ENCODE results near the gene OR2AT4. TPM values are rescaled to one million over a fixed set of nuclear protein-coding genes. Genes with fewer than 3 reads are reported as not detected.
"Not testable (repeated sequence)": the region's sequence is repeated elsewhere in the genome, so short reads cannot be mapped to it uniquely, and the experiment has no call there.

Gene OR2AT4
- polyA plus RNA-seq, 3 donors, result 0.01 to 0.05 (median 0.03) TPM

DNA sequence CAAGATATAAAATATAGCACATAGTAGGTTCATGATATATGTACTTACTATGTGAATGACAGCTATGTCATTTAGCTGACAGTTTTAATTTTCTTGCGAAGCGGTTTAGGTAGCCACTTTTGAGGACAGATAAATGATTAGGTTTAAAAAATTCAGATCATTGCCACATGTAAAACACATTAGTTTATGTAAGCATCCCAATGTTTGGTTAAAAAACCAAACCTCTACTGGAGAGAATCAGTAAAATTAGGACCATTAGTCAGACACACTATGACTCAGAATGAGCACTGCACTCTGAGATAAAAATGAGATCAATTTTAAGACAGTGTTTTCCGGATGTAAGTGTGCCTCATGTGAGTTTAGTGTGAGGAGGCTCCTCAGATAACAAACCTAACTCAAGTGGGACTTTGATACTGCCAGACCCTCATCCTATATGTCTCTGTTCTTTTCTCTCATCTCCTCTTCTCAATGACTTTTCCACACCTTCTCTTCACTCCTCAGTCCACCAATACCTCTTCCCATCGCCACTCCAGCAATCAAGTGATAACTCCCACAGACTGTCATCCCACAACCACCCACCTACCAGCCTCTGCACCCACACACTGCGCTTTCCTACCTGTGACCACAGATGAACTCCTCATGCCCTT lies 6.8 kb upstream of the OR2AT4 start:
- DNase-seq, result no peak

DNA sequence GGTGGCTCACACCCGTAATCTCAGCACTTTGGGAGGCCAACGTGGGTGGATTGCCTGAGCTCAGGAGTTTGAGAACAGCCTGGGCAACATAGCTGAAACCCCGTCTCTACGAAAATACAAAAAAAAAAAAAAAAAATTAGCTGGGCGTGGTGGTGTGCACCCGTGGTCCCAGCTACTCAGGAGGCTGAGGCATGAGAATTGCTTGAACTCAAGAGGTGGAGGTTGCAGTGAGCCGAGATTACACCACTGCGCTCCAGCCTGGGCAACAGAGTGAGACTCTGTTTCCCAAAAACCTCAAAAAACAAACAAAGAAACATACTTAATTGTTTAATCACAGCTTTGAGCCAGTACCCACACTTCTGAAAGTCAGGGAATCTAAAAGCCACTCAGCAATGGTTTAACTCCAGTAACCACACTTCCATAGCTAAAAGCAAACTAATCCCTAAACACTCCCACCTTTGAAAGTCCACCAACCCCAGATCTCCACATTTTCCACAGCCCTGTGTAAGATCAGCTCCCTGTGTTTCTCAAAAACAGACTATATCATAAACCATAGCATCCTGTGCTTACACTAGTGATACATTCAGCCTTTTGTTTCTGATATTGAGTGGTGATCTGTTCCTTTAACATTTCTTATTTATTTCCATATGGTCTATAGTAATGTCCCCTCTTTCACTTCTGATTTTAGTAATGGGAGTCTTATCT lies 4.9 kb upstream of the OR2AT4 start:
- no peak for DNase-seq

DNA sequence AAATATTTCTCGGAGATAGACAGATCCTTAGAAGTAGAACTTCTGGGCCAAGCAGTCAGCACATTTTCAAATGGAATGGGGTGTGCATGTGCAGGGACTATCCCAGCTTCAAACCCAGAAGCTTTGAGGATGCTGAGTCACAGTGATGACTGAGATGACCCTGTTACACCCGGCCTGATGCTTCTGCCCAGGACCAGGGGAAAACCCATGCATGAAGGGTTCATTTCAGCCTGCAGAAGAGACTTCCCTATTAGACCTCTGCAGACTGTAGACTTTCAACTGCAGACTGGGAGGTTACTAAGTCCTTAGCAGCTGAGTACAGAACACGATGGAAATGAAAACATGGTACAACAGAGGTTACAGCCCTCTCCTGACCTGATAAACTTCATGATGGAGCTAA lies 3.6 kb upstream of the OR2AT4 start:
- DNase-seq, result no peak

DNA sequence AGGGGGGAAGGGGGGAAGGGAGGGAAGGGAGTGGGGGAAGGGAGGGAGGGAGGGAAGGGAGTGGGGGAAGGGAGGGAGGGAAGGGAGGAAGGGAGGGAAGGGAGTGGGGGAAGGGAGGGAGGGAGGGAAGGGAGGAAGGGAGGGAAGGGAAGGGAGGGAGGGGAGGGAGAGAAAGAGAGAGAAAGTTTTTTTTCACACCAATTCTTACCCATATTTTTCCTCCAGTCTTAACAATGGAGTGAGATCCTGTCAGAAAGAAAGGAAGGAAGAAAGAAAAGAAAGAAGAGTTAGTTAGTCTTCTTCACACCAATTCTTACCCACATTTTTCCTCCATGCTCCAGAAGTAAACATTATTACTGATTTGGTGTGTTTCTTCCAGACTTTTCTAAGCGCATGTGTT lies 3.0 kb upstream of the OR2AT4 start:
- DNase-seq, result no peak

DNA sequence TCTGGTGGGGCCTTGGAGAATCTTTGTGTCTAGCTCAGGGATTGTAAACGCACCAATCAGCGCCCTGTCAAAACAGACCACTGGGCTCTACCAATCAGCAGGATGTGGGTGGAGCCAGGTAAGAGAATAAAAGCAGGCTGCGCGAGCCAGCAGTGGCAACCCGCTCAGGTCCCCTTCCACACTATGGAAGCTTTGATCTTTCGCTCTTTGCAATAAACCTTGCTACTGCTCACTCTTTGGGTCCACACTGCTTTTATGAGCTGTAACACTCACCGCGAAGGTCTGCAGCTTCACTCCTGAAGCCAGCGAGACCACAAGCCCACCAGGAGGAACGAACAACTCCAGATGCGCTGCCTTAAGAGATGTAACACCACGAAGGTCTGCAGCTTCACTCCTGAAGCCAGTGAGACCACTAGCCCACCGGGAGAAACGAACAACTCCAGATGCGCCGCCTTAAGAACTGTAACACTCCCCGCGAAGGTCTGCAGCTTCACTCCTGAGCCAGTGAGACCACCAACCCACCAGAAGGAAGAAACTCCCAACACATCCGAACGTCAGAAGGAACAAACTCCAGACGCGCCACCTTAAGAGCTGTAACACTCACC lies 2.3 kb upstream of the OR2AT4 start:
- DNase-seq, result not testable (repeated sequence)

DNA sequence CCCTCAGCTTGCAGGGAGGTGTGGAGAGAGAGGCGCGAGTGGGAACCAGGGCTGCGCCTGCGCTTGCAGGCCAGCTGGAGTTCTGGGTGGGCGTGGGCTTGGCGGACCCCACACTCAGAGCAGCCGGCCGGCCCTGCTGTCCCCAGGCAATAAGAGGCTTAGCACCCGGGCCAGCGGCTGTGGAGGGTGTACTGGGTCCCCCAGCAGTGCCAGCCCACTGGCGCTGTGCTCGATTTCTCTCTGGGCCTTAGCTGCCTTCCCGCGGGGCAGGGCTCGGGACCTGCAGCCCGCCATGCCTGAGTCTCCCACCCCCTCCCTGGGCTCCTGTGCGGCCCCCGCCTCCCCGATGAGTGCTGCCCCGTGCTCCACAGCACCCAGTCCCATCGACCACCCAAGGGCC lies 1.5 kb upstream of the OR2AT4 start:
- not testable (repeated sequence) for DNase-seq

DNA sequence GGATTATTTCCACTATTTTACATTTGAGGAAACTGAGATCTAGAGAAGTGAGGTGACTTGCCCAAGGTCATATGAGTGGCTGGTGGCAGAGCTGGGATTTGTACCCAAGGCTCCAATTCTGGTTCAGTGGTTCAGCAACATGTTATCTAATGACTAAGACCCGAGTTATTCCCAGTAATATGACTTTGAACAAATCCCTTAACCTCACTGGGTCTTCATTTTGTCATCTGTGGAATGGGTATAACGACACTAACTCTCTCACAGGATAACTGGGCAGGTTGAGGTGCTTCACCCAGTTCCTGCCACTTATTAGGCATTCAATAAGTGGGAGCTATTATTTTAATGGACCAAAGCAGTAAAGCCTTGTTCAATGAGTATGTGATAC lies 489 bp upstream of the OR2AT4 start:
- no peak for DNase-seq

DNA sequence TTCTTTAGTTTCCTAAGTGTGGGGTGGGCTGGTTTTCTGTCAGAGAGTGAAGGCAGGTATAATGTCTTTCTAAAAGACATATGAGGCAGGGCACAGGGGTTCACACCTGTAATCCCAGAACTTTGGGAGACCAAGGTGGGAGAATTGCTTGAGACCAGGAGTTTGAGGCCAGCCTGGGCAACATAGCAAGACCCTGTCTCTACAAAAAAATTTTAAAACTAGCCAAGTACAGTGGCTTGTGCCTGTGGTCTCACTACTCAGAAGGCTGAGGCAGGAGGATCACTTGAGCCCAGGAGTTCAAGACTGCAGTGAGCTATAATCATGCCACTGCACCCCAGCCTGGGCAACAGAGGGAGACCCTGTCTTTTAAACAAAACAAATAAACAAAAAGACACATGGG lies 2.3 kb downstream of the OR2AT4 start:
- not testable (repeated sequence) for DNase-seq

DNA sequence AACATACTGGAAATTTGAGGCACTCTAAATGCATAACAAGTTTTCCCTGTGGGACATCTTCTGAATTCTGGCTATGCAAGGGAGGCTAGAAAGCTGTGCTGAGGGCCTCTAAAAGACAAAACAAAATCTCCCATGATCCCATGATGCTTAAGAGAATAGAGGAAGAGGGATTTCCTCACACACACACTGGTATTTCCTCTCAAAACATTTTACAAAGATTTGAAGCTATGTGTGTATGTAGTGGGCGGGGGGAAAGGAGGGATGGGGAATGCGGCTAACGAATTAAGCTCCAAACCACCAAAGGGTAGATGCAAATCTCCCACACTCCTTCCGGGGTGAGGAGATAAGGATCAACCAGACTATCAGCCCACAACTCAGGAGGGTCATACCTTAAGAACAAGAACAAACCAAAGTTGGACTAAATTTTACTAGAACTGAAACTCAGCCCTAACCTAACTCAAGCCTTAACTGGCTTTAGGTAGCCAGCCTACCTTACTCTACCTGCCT lies 6.0 kb downstream of the OR2AT4 start:
- no peak for DNase-seq

DNA sequence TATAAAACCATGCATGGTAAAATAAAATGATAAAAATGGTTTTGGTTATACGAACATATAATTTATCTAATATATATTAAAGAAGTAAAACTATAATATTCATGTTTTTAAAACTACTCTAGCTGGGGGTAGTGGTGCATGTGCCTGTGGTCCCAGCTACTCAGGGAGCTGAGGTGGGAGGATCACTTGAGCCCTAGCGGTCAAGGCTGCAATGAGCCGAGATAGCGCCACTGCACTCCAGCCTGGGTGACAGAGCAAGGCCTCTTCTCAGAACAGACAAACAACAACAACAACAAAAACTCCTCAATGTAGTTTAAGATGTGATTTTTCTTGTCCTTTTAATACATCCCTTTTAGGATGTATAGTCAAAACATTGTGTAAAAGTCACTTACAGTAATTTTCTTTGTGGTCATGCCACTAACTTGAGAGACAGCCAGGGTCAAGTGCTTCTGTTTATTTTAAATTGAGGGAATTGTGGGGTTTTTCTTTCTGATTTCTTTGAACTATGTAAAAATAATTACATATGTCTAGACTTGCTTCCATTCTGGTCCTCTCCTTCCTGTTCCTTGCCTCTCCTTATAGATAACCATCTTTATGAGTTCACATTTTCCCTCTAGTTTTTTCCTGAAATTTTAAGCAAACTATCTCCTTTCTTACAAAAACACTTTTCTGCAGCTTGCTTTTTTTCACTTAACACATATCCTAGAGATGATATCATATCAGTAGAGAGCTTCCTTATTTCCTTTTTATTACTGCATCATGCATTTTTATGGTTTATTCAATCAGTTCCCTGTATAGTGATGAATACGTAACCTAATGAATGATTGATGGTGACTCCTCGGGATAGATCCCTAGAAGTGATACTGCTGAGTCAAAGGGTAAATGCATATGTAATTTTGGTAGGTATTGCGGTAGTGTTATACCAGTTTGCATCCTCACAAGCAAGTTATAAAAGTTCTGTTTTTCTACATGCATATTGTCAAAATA lies 9.1 kb downstream of the OR2AT4 start:
- no peak for DNase-seq

DNA sequence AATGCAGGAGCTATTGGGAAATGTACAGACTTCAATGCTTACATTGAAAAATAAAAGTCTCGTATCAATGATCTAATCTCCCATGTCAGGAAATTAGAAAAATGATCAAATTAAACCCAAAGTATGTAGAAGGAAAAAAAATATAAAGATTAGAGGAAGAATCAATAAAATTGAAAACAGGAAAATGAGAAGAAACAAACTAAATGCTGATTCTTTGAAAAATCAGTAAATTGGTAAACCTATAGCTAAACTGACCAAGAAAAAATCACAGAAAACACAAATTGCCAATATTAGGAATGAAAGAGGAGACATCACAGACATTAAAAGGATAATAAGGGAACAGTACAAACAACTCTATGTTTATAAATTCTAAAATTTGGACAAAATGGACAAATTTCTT lies 11.8 kb downstream of the OR2AT4 start:
- DNase-seq, result no peak

DNA sequence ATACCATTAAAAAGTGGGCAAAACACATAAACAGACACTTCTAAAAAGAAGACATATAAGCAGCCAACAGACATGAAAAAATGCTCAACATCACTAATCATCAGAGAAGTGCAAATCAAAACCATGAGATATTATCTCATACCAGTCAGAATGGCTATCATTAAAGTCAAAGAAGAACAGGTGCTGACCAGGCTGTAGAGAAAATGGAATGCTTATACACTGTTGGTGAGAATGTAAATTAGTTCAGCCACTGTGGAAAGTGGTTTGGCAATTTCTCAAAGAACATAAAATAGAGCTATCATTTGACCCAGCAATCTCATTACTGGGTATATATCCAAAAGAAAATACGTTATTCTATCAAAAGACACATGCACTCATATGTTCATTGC lies 13.5 kb downstream of the OR2AT4 start:
- DNase-seq, result no peak

DNA sequence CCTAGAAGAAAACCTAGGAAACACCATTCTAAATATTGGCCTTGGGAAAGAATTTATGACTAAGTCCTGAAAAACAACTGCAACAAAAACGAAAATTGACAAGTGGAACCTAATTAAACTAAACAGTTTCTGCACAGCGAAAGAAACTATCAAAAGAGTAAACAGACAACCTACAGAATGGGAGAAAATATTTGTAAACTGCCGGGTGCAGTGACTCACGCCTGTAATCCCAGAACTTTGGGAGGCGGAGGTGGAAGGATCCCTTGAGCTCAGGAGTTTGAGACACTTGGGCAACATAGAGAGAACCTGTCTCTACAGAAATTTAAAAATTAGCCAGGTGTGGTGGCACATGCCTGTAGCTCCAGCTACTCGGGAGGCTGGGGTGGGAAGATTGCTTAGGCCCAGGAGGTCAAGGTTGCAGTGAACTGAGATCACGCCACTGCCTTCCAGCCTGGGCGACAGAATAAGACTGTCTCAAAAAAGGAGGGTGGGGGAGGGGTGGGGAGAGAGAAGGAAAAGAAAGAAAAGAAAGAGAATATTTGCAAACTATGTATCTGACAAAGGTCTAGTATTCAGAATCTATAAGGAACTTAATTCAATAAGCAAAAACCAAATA lies 14.0 kb downstream of the OR2AT4 start:
- no peak for DNase-seq

DNA sequence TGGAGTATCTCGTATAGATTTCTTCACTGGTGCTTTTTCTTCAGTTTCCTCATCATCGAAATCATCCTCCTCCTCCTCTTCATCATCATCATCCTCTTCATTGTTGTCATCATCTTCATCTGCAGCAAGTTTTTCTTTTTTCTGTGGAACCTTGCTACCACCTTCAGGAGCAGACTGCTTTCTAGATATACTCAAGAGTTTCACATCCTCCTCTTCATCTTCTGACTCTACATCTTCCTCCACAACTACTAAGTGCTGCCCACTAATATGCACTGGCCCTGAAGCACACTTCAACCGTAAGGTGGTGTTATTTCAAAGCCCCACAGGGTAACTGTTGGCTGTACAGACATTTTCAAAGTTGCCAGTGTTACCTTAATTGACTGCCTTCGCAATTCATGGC lies 17.1 kb downstream of the OR2AT4 start:
- no peak for DNase-seq

DNA sequence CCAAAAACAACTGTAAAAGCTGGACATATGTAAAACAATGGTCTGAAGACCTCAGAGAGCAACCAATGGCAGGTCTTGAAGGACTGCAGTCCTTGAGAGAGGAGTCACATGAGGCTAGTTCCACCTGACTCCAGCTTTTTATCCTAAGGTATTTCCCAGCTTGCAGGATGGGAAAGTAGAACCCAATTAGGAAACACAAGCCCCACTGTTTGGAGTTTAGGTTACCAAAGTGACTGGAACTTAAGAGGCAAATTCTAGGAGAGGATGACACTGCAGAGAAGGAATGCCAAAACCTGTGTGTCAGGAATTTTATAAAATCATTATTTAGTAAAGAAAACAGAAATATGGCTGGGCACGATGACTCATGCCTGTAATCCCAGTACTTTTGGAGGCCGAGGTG lies 18.4 kb downstream of the OR2AT4 start:
- no peak for DNase-seq

DNA sequence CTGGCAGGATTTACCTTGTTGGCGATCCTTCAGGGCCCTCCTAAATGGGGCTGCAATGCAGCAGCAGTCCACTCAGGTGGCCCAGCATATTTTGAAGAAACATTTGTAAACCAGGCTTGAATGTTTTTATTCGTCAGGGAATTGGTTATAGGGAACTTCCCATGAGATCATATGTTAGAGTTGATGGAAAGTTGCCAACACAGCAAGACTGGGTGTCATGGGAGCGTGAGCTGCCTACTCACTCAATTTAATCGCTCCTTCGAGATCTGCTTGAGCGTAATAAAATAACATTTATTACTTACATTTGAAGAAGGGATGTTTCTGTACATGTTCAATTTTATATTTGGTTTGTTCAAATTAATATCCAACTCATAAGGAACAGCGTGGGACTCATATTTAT lies 19.4 kb downstream of the OR2AT4 start:
- DNase-seq, result no peak

DNA sequence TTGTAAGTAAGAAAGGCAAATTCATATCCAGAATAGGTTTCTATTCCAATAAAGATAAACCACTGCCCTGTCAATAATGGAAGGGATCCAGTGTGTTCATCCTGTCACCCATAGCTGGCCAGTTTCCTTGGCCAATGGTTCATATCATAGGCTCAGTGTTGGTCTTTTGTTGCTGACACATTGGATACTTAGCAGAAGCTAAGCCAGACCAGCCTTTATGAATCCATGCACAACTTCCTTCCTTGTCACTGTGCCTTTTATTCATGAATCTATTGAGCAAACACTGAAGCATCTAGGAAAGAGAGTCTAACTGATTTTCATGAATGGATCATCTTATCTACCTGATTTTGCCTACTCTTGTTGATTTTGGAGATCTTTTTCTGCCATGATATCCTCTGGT lies 20.0 kb downstream of the OR2AT4 start:
- DNase-seq, result no peak

DNA sequence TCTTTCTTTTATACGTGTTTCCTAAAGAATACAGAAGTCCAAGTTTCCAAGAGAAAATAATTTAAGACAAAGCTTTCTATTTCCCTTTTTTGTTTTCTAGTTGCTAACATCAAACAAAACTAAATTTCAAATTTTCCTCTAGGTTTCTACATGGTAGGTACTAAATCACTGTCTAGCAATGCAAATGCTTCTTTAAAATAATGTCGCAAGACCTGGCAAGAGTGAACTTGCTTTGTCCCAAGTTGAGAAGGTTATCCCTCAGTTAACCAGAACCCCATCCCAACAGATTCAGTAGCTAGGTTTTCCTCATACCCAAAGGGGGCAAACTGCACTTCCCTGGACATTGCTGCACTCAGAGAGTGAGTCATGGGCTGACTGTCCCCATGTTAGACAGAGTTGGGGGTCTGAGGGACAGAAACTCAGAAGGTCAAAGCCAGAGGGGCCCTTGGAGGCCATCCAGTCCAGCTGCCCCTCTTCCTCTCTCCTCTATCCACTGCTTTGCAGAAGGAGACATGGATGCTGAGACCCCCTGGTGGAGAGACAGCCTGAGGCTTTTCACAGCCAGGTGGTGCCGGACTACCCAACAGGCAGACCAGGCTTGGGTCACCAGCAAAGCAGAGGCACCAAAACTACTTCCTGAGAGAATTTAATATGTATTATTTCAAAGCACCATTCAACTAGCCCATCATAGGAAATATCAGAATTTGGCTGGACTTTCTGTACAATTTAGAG lies 23.1 kb downstream of the OR2AT4 start:
- no peak for DNase-seq

DNA sequence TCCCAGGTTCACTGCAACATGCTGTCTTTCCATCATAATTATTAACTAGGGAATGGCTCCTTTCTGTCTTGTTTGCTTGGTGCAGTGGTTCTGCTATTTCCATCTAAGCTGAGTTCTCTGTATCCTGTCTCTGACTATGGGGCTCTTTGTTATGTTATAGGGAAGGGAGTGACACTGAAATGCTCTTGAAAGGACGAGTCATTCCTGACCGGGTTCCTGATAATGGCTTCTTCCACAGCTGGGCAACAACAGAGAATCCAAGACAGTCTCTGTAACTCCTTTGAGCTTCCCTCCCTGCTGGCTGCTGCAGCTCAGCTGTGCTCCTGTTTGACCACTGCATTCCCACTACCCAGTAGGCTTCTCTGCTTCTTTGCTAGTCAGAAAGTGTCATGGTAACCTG lies 24.1 kb downstream of the OR2AT4 start:
- no peak for DNase-seq

DNA sequence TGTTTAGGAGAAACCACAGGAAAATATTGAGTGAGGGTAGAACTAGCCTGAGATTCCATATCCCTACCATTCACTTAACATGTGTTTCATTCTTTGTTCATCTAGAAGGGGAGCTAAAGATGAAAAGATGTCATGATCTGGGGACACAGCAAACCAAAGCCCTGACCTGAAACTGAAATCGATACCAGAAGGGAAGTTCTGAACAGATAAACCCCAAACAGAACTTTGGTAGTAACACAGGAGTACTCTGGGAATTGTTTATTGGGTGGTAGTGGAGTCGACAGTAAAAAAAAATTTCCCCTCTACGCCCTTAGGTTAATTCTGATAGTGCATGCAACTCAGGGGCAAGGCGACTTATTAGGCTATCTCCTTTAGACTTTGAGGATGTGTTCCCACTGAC lies 27.2 kb downstream of the OR2AT4 start:
- no peak for DNase-seq

DNA sequence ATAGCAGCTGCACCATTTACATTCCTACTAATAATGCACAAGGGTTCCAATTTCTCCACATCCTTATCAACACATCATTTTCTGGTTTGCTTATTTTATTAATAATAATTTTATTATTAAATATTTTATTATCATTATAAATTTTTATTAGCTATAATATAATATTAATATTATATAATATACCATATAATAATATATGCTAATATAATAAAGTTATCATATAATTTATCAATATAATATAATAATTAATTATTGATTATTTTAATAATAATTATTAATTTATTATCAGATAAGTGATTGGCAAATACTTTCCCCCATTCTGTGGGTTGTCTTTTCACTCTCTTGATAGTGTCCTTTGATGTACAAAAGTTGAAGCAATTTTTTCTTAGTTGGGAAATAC lies 27.7 kb downstream of the OR2AT4 start:
- no peak for DNase-seq
